ENCODE data around the gene BARHL1. TPM values are rescaled to one million over a fixed set of nuclear protein-coding genes. Genes with fewer than 3 reads are reported as not detected.

BARHL1 gene
- total and polyA plus RNA-seq, 2 of the 13 experiments (the other 11 are each of a cell fraction or from before 2014, with no cell fraction given) = not detected

- TF ChIP-seq, protein P1, sequence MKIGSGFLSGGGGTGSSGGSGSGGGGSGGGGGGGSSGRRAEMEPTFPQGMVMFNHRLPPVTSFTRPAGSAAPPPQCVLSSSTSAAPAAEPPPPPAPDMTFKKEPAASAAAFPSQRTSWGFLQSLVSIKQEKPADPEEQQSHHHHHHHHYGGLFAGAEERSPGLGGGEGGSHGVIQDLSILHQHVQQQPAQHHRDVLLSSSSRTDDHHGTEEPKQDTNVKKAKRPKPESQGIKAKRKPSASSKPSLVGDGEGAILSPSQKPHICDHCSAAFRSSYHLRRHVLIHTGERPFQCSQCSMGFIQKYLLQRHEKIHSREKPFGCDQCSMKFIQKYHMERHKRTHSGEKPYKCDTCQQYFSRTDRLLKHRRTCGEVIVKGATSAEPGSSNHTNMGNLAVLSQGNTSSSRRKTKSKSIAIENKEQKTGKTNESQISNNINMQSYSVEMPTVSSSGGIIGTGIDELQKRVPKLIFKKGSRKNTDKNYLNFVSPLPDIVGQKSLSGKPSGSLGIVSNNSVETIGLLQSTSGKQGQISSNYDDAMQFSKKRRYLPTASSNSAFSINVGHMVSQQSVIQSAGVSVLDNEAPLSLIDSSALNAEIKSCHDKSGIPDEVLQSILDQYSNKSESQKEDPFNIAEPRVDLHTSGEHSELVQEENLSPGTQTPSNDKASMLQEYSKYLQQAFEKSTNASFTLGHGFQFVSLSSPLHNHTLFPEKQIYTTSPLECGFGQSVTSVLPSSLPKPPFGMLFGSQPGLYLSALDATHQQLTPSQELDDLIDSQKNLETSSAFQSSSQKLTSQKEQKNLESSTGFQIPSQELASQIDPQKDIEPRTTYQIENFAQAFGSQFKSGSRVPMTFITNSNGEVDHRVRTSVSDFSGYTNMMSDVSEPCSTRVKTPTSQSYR (CRISPR knock-in tag; IDR thresholded peaks at IDR 0.05; ENCODE audit: borderline replicate concordance) = no peak
- TF ChIP-seq, protein P2, sequence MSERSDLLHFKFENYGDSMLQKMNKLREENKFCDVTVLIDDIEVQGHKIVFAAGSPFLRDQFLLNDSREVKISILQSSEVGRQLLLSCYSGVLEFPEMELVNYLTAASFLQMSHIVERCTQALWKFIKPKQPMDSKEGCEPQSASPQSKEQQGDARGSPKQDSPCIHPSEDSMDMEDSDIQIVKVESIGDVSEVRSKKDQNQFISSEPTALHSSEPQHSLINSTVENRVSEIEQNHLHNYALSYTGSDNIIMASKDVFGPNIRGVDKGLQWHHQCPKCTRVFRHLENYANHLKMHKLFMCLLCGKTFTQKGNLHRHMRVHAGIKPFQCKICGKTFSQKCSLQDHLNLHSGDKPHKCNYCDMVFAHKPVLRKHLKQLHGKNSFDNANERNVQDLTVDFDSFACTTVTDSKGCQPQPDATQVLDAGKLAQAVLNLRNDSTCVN (CRISPR knock-in tag; IDR thresholded peaks at IDR 0.05; ENCODE audit: borderline replicate concordance) = no peak
- TF ChIP-seq ZNF564 (CRISPR knock-in tag; IDR thresholded peaks at IDR 0.05) = no peak
- TF ChIP-seq, protein P3, sequence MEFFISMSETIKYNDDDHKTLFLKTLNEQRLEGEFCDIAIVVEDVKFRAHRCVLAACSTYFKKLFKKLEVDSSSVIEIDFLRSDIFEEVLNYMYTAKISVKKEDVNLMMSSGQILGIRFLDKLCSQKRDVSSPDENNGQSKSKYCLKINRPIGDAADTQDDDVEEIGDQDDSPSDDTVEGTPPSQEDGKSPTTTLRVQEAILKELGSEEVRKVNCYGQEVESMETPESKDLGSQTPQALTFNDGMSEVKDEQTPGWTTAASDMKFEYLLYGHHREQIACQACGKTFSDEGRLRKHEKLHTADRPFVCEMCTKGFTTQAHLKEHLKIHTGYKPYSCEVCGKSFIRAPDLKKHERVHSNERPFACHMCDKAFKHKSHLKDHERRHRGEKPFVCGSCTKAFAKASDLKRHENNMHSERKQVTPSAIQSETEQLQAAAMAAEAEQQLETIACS (CRISPR knock-in tag; IDR thresholded peaks at IDR 0.05) = no peak
- no peak for TF ChIP-seq GATAD1 (CRISPR knock-in tag; IDR thresholded peaks at IDR 0.05)
Observed at GRCh38 chr9:132538071-132538470, 44.3 kb upstream of the BARHL1 start (continued).

DNA sequence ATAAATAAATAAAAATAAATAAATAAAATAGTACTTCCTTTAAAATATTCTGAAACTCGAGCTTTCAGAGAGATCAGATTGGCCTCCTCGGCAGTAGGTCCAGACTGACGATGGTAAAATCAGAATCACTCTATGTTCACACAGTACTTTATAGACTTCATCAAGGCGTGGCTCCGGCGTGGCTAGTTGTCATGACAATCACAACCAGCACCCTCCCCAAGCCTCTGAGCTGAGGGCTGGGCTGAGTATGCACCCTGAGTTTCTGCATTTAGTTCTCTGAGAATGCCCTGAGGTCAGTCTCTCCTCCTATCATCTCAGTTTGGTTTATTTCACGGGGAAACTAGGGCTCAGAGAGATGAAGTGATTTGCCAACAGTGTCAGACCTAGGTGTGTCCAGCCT, 43.3 kb upstream of the BARHL1 start:
- DNase-seq (ENCODE audit: low spot score) (no peak), FAIRE-seq (no peak), ATAC-seq (no peak)
- Histone ChIP-seq H3K9ac (ENCODE audit: insufficient read depth, low read depth, low read length) (no peak overlapping the region), H3K4me2 (ENCODE audit: low read depth, low read length) (no peak overlapping the region), H3K36me3 (replicated peaks in 1 of 2; ENCODE audit: control insufficient read depth in 1 of 2, insufficient read depth in 2 of 2, low read length in 2 of 2) (no peaks in the 10 kb centered on the region), H3K27ac (ENCODE audit: extremely low read length, insufficient read depth, low read length) (no peak overlapping the region), H3K4me3 (replicated peaks in 1 of 3; ENCODE audit: insufficient read depth in 1 of 3, low read depth in 2 of 3, low read length in 3 of 3) (no peak overlapping the region), H3K79me2 (ENCODE audit: insufficient read depth, low read length) (no peaks in the 10 kb centered on the region), H3K4me1 (ENCODE audit: insufficient read depth, low read length) (0 out of 2 replicates have a peak, but pooled peaks cover 4% of the 10 kb centered on the region), H2AFZ (ENCODE audit: low read length) (no peak overlapping the region), H4K20me1 (ENCODE audit: insufficient read depth, low read length) (no peaks in the 10 kb centered on the region), H3K9me3 (ENCODE audit: low read length) (peaks cover 6% of the 10 kb centered on the region), H3K27me3 (ENCODE audit: control insufficient read depth in 1 of 2, insufficient read depth in 2 of 2, low read length in 2 of 2) (peaks cover 4 to 51% of the 10 kb centered on the region in 2 experiments; a peak in 3 of 5 replicates)
- CTCF ChIA-PET (ENCODE audit: low intra/inter-chr PET ratio, low total read pairs) = no interaction called here
- in situ Hi-C loops (cut with HindIII; ENCODE audit: extremely low pct_ligation_motif_present, low pct_unique_long_range_greater_than_20kb) (no loop called here), intact Hi-C loops (cut with micrococcal nuclease; ENCODE audit: unreplicated experiment) (no loop called here)
- no TSS peak for BruUV-seq (replicated peaks)
- TF ChIP-seq TMF1 (CRISPR knock-in tag; IDR thresholded peaks at IDR 0.05; ENCODE audit: low read depth) (no peak), TSC22D2 (CRISPR knock-in tag; IDR thresholded peaks at IDR 0.05; ENCODE audit: borderline replicate concordance) (no peak), IKZF1 (IDR thresholded peaks at IDR 0.05) (no peak), TBX2 (CRISPR knock-in tag; IDR thresholded peaks at IDR 0.05; ENCODE audit: borderline replicate concordance) (no peak), SMARCE1 (IDR thresholded peaks at IDR 0.05; ENCODE audit: borderline replicate concordance) (no peak), CHD2 (IDR thresholded peaks at IDR 0.05; ENCODE audit: low read depth, low read length) (no peak), ZNF598 (CRISPR knock-in tag; IDR thresholded peaks at IDR 0.05; ENCODE audit: borderline replicate concordance) (no peak), ZSCAN31 (CRISPR knock-in tag; IDR thresholded peaks at IDR 0.05; ENCODE audit: low read depth) (no peak), PRMT3 (CRISPR knock-in tag; IDR thresholded peaks at IDR 0.05; ENCODE audit: borderline replicate concordance, low read depth) (no peak), ZSCAN29 (CRISPR knock-in tag; conservative IDR thresholded peaks at IDR 0.05) (no peak), NRL (CRISPR knock-in tag; IDR thresholded peaks at IDR 0.05; ENCODE audit: borderline replicate concordance) (no peak), PHB2 (IDR thresholded peaks at IDR 0.05; ENCODE audit: partially characterized antibody) (no peak)
- 35% methylated on average over 7 of the region's 7 CpGs for WGBS (ENCODE audit: low lambda C conversion rate)
- POLR2A ChIA-PET = no interaction called here

Measured in HepG2 (cell line).